Sciatic nerve (tissue), 2 donors: ENCODE results near the gene SLC24A3. TPM values are rescaled to one million over a fixed set of nuclear protein-coding genes. Genes with fewer than 3 reads are reported as not detected.
"Not testable (repeated sequence)": the region's sequence is repeated elsewhere in the genome, so short reads cannot be mapped to it uniquely, and the experiment has no call there.

ENCODE experiments used
- ATAC-seq: fragments of 200-7000 bp; cut with Tn5 transposase; one replicate; pipeline ENCODE4 v1.9.1; 2020; ENCODE audit warnings: mild to moderate bottlenecking, moderate library complexity
- DNase-seq: peaks from one replicate; pipeline ENCODE4 v3.0.0-alpha.2; 2020; ENCODE audit warnings: low spot score
- intact Hi-C: fragments of 100-400 bp; cut with DNase I; formaldehyde crosslinking; loops from one replicate; pipeline ENCODE4 v1.14.2; 2022
- total RNA-seq: library from RNA; stranded (reverse); fragmentation: NEBNext Ultra II Directional; extraction: Animal tissue kit (Norgen Biotek cat#: 25700); gene quantifications from one replicate; pipeline ENCODE4 v1.2.1, GENCODE V29; 2021
- donor health status: DM: no; HTN: no; CAD: no.
- donor health status: DM: no; HTN: no; CAD: no.

The SLC24A3 gene
- total RNA-seq, 1 donor from 2014 or later: 2.0 TPM

GRCh38 chr20:19618711-19619110 is 406.3 kb downstream of the SLC24A3 start:
- intact Hi-C loops: no loop called here
- no peak for DNase-seq
- ATAC-seq: no peak

DNA sequence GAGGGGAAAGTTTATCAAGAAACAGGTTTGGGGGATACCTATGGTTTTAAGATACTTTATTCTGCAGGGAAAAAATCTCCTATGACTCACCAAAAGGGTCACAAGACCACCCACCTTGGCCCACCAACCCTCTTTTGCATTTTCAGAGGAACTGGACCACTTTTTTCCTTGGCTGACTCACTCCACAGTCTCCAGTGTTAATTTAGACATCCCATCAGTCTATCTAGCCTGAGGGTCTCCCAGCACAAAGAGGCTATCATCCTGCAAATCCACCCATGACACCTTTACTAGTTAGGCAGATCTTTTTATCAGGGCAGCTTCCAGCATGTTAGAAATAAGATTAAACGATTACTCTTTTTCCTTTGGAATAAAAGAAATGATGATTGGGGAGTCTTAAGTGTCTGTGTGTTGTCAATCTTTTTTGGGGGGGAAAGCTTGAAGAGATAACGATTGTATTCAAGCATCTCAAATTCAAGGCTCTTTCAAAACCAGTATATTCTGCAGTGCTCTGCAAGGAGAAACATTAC is 407.5 kb downstream of the SLC24A3 start:
- ATAC-seq (no peak), DNase-seq (no peak)
- intact Hi-C loops: no loop called here

GRCh38 chr20:19620446-19620845 is 408.0 kb downstream of the SLC24A3 start:
- no peak for DNase-seq
- intact Hi-C loops: no loop called here
- no peak for ATAC-seq

GRCh38 chr20:19621072-19621471 is 408.6 kb downstream of the SLC24A3 start:
- intact Hi-C loops: no loop called here
- no peak for ATAC-seq
- DNase-seq: no peak

DNA sequence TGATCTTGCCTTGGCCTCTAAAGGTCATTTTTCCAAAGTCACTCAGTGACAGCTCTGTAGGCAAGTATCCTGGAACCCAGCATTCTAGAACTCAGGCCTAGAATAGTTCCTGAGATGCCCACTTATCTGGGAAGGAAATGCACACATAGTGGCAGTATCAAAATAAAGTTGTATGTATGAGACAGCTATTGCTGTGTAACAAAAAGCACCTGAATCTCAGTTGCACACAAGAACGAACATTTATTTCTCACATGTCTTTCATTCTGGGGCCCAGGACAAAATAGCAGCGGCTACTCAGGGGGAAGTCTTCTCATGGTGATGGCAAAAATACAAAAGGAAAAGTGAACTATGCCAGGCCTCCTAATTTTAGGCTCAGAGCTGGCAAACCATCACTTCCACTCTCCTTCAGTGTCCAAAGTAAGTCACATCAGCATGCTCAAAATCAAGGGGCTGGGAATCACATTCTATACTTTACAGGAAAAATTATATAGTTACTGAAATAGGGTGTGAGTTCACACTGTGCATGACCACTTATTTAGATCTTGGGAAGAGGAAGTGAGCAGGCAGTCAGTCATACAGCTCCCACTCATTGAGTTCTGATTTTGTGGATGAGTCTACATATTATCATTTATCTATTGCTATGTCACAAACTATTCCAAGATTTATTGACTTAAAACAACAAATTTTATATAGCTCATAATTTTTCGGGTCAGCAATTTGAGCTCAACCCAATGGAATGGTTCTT is 412.0 kb downstream of the SLC24A3 start:
- intact Hi-C loops: no loop called here
- no peak for DNase-seq

GRCh38 chr20:19625426-19625825 is 413.0 kb downstream of the SLC24A3 start:
- intact Hi-C loops: no loop called here
- ATAC-seq (no peak), DNase-seq (no peak)

More for the DNA sequence above, 412.0 kb downstream of the SLC24A3 start:
- ATAC-seq: no peak

GRCh38 chr20:19626896-19627295 is 414.5 kb downstream of the SLC24A3 start:
- intact Hi-C loops: no loop called here
- ATAC-seq: no peak
- DNase-seq: no peak

GRCh38 chr20:19628570-19629134 is 416.2 kb downstream of the SLC24A3 start:
- intact Hi-C loops: no loop called here
- ATAC-seq (no peak), DNase-seq (no peak)

- intact Hi-C loops: no loop called here
Observed at GRCh38 chr20:19631410-19631809, 419.0 kb downstream of the SLC24A3 start.

GRCh38 chr20:19633985-19634384 is 421.5 kb downstream of the SLC24A3 start:
- intact Hi-C loops: no loop called here
- ATAC-seq (no peak), DNase-seq (no peak)

More at GRCh38 chr20:19631410-19631809, 419.0 kb downstream of the SLC24A3 start:
- DNase-seq (no peak), ATAC-seq (no peak)

DNA sequence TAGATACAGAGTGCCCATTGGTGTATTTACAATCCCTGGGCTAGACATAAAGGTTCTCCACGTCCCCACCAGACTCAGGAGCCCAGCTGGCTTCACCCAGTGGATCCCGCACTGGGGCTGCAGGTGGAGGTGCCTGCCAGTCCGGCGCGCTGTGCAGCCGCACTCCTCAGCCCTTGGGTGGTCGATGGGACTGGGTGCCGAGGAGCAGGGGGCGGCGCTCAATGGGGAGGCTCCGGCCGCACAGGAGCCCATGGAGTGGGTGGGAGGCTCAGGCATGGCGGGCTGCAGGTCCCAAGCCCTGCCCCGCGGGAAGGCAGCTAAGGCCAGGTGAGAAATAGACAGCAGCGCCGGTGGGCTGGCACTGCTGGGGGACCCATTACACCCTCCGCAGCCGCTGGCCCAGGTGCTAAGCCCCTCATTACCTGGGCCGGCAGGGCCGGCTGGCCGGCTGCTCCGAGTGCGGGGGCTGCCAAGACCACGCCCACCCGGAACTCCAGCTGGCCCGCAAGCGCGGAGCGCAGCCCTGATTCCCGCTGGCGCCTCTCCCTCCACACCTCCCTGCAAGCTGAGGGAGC is 427.1 kb downstream of the SLC24A3 start:
- ATAC-seq, intact Hi-C loops: not testable (repeated sequence)

GRCh38 chr20:19642860-19643259 is 430.4 kb downstream of the SLC24A3 start:
- ATAC-seq (no peak), DNase-seq (no peak)
- intact Hi-C loops: no loop called here

More for the DNA sequence above, 427.1 kb downstream of the SLC24A3 start:
- DNase-seq: not testable (repeated sequence)

DNA sequence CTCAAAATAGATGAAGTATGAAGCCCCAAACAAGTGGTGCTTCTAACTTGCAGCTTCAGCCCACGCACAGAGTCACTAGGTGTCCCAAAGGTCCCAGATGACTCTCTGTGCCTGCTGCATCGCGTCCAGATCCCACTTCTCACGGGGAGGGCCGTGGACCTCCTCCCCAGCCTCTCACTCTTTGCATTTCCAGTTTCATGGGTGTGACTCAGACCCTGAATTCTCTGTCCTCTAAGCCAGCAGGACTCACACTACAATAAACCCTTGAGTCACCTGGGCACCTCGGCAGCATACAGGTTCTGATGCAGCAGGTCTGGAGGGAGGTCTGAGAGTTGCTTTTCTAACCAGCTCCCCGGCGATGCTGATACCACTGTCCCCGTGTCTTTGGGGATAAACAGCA is 431.6 kb downstream of the SLC24A3 start:
- intact Hi-C loops: no loop called here
- no peak for ATAC-seq
- no peak for DNase-seq

DNA sequence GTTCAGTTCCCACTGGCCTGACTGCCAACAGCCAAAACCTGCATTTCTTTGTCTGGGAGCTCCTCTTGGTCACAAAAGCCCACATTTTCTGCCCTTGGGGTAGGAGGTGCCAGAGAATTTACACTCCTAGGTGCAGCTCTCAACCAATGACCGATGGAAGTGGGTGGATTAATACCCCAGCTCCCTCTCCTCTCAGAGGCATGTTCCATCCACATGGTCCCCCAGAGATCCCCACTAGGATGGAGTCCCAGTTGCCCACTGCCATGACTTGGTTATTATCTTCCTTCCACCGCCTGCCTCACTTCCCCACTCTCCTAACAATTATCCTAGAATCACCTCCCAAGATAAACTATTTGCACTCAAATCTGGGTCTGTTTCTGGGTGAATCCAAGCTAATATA is 434.5 kb downstream of the SLC24A3 start:
- ATAC-seq (no peak), DNase-seq (no peak)
- intact Hi-C loops: no loop called here

- DNase-seq: no peak
- intact Hi-C loops: no loop called here
- no peak for ATAC-seq
Observed at GRCh38 chr20:19648024-19648423, 435.6 kb downstream of the SLC24A3 start.

- intact Hi-C loops: no loop called here
- ATAC-seq: no peak
- no peak for DNase-seq
Observed at GRCh38 chr20:19649041-19649440, 436.6 kb downstream of the SLC24A3 start.

DNA sequence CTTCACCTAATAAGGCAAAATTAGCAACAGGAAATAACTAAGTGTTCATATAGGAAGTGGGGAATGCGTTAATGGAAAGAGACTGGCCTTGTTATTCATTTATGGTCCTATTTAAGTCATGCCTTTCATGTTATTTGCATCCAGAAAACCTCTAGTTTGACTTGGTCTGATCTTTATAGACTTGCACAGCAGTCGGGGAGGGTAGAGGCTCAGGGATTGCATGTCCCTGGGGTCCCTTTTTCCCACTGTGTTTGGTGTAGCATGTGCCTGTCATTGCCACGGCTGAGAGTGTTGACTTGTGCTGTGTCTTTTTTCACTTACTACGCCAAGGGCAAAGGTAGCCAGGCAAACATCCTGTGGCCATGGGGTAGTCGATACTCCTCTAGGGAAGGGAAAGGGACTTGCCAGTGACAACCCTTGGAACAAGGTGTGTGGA is 440.2 kb downstream of the SLC24A3 start:
- intact Hi-C loops: loop anchor here (10.0 kb wide), 1 partner anchor 1028 kb away; no protein-coding TSS in a partner anchor
- ATAC-seq (no peak), DNase-seq (no peak)

DNA sequence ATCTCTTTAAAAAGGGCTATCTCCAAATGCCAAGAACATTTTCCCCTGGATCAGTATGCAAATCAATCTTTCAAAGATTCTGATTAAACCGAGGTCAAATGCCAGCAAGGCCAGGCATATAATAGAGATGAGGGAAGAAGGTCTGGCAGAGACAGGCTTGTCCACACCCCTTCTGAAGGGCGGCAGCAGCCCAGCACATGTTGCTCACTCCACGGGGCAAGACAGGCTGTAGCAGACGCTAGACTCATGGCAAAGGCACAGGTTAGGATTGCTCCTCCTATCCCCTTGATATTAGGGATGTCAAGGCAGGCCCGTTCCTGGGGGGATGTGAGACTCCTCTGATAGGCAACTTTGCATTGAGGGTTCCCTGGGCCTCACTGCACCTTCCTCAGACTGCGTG is 440.9 kb downstream of the SLC24A3 start:
- ATAC-seq: no peak
- intact Hi-C loops: loop anchor here (10.0 kb wide), 1 partner anchor 1029 kb away; no protein-coding TSS in a partner anchor
- DNase-seq: no peak

GRCh38 chr20:19654921-19655320 is 442.5 kb downstream of the SLC24A3 start:
- ATAC-seq (no peak), DNase-seq (no peak)
- intact Hi-C loops: loop anchor here (10.0 kb wide), 1 partner anchor 1030 kb away; no protein-coding TSS in a partner anchor

DNA sequence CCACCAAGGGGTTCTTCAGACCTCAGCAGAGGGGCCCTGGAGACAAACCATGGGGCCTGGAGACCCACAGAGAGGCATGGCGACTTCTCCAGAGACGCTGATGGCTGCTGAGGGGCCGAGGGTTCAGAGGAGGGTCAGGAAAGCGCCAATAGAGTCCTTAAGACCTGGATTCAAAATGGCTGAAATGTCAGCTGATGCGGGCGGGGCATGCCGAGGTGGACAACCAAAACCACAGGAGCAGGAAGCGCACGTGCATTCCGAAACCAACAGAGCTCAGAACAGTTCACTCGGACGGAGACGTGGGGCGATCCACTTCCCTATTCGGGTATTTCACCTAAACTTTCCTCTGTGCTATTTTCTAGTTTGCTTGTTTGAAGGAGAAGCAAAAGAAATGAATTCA is 445.7 kb downstream of the SLC24A3 start:
- DNase-seq: no peak
- intact Hi-C loops: loop anchor here (10.0 kb wide), 1 partner anchor 1033 kb away; no protein-coding TSS in a partner anchor
- no peak for ATAC-seq
